ENCODE data around the gene RPL35A. TPM values are rescaled to one million over a fixed set of nuclear protein-coding genes. Genes with fewer than 3 reads are reported as not detected.

The RPL35A gene
- total and polyA plus RNA-seq, 2 experiments from 2014 or later, result 1,070 to 2,096 TPM

GRCh38 chr3:197961582-197961945 lies 11.6 kb downstream of the RPL35A start (continued):
- no peak for TF ChIP-seq CTCF (conservative IDR thresholded peaks at IDR 0.05; ENCODE audit: low read depth in 2 of 2)
- no peak for TF ChIP-seq EZH2phosphoT487 (IDR thresholded peaks at IDR 0.05; ENCODE audit: unreplicated experiment)
- no peak for TF ChIP-seq CREB1 (CRISPR knock-in tag; IDR thresholded peaks at IDR 0.05; ENCODE audit: low read depth)
- no peak for TF ChIP-seq ETS1 (IDR thresholded peaks at IDR 0.05)
- no peak for TF ChIP-seq EZH2 (IDR thresholded peaks at IDR 0.05; ENCODE audit: low read depth, unreplicated experiment)
- TF ChIP-seq NANOG (IDR thresholded peaks at IDR 0.05; ENCODE audit: borderline replicate concordance), result no peak
- no peak for TF ChIP-seq JUNB (IDR thresholded peaks at IDR 0.05; ENCODE audit: unreplicated experiment)
- no peak for TF ChIP-seq POLR2AphosphoS5 (IDR thresholded peaks at IDR 0.05; ENCODE audit: low read depth)
- no peak for TF ChIP-seq REST (IDR thresholded peaks at IDR 0.05; ENCODE audit: unreplicated experiment)
- no peak for TF ChIP-seq ZNF114 (CRISPR knock-in tag; IDR thresholded peaks at IDR 0.05)

GRCh38 chr3:197963019-197963637 lies 13.1 kb downstream of the RPL35A start:
- Histone ChIP-seq H4K20me1 (replicated peaks; ENCODE audit: insufficient read depth) (no peaks in the 10 kb centered on the region), H3F3A (replicated peaks; ENCODE audit: low read depth) (peaks cover 2% of the 10 kb centered on the region; the same call in 1 of the 2 replicates), H3K27me3 (ENCODE audit: insufficient read depth) (no peaks in the 10 kb centered on the region), H3K9me2 (ENCODE audit: insufficient read depth) (no peaks in the 10 kb centered on the region), H3K4me3 (no peak overlapping the region), H3K4me2 (no peak overlapping the region), H3K36me3 (ENCODE audit: insufficient read depth) (peaks cover 8% of the 10 kb centered on the region; the same call in 1 of the 2 replicates), H3K79me2 (replicated peaks; ENCODE audit: insufficient read depth) (no peaks in the 10 kb centered on the region), H3K27ac (ENCODE audit: low read depth) (no peak overlapping the region), H3K4me1 (ENCODE audit: insufficient read depth) (peaks cover 6% of the 10 kb centered on the region; the same call in 1 of the 2 replicates), H2AFZ (no peak overlapping the region)
- DNase-seq (ENCODE audit: low spot score), result no peak
- Mint-ChIP-seq H3K27me3 (ENCODE audit: insufficient read depth, low read depth, poor library complexity) (peaks cover 13% of the 10 kb centered on the region), H3K9me3 (peaks cover 20% of the 10 kb centered on the region), H3K36me3 (ENCODE audit: low read depth) (peaks cover 10% of the 10 kb centered on the region), H3K4me1 (peaks cover 14% of the 10 kb centered on the region; the same call in 2 of the 3 replicates), H3K4me3 (no peak overlapping the region), H3K27ac (no peak overlapping the region)
- no peak for ATAC-seq
- no peak for TF ChIP-seq EZH2 (IDR thresholded peaks at IDR 0.05; ENCODE audit: low read depth, unreplicated experiment)
- no peak for TF ChIP-seq STAT1 (IDR thresholded peaks at IDR 0.05; ENCODE audit: unreplicated experiment)
- TF ChIP-seq ZNF462 (CRISPR knock-in tag; IDR thresholded peaks at IDR 0.05), result no peak
- no peak for TF ChIP-seq NANOG (IDR thresholded peaks at IDR 0.05; ENCODE audit: borderline replicate concordance)

All from GM23338 (cell line).